Vagina (tissue), 2 donors: ENCODE data around the gene KLB. TPM values are rescaled to one million over a fixed set of nuclear protein-coding genes. Genes with fewer than 3 reads are reported as not detected.
"Not testable (repeated sequence)": the region's sequence is repeated elsewhere in the genome, so short reads cannot be mapped to it uniquely, and the experiment has no call there.

Source experiments
- DNase-seq, 2 donors: peaks; one replicate each; pipeline ENCODE4 v3.0.0-alpha.2; 2017; ENCODE audit errors: extremely low spot score in 2 of 2
- H3K27ac ChIP-seq: fragments of 200-600 bp; sonication (generic); one replicate; pipeline ENCODE4 v1.5.1; 2019
- H3K27me3 ChIP-seq: fragments of 200-600 bp; sonication (generic); one replicate; pipeline ENCODE4 v1.5.1; 2019
- H3K36me3 ChIP-seq, 2 donors: fragments of 200-600 bp; sonication (generic); one replicate each; pipeline ENCODE4 v1.5.1; 2017 to 2019
- H3K4me1 ChIP-seq: fragments of 200-600 bp; sonication (generic); one replicate; pipeline ENCODE4 v1.5.1; 2019
- H3K4me3 ChIP-seq, 2 donors: fragments of 200-600 bp; sonication (generic); 1 replicate in 1 of 2; 2 replicates in 1 of 2; pipeline ENCODE4 v1.5.1; 2016 to 2019
- H3K9me3 ChIP-seq: fragments of 200-600 bp; sonication (generic); one replicate; pipeline ENCODE4 v1.5.1; 2019
- POLR2A ChIP-seq, 2 donors: fragments of 450-650 bp; IDR thresholded peaks; one replicate each; pipeline ENCODE4 v1.6.1; 2017; ENCODE audit warnings: antibody characterized with exemption in 2 of 2, mild to moderate bottlenecking in 2 of 2, moderate library complexity in 2 of 2
- POLR2AphosphoS5 ChIP-seq, 2 donors: sonication (generic); formaldehyde crosslinking; IDR thresholded peaks; one replicate each; pipeline ENCODE4 v1.9.0; 2017; ENCODE audit warnings: antibody characterized with exemption in 2 of 2, mild to moderate bottlenecking in 2 of 2, low read depth in 1 of 2; ENCODE audit not compliant: insufficient read depth in 1 of 2
- intact Hi-C: fragments of 100-400 bp; cut with DNase I; formaldehyde crosslinking; loops from one replicate; pipeline ENCODE4 v1.15.1; 2023
- total RNA-seq: library from RNA; depleted of rRNA; stranded (reverse); fragments of >200 nt; gene quantifications from one replicate; pipeline ENCODE4 v1.2.3, GENCODE V29; 2016
- TF ChIP-seq, protein P1 (sequence below), 3 experiments: fragments of 450-650 bp in 2 of 3; fragments of 200-600 bp in 1 of 3; sonication (generic) in 1 of 3; IDR thresholded peaks; one replicate each; pipeline ENCODE4 v1.5.1; 2017 to 2019; ENCODE audit warnings: antibody characterized with exemption in 3 of 3, mild to moderate bottlenecking in 2 of 3, moderate library complexity in 2 of 3

KLB gene
- total RNA-seq, 1 donor from 2014 or later: 1.2 TPM

DNA sequence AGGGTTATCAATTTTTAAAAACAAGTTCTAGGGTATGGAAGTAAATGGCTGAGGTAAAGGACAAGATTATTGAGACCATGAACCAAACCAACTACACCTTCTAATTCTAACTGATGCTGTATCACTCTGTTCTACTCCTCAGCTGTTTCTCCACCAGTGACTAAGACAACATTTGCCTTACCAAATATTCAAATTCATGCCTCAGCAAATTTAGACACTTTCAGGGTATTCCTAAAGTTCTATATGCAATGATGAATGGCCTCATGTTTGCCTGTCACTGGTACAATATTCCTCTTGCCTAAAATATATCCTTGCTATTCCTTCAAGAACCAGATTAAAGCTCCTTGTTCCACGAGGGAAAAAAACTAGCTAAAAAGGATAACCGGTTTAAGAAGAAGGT lies 47.0 kb downstream of the KLB start:
- Histone ChIP-seq H3K4me1 (peaks cover 36% of the 10 kb centered on the region), H3K36me3 (peaks cover 0 to 61% of the 10 kb centered on the region in 2 donors), H3K27ac (no peak overlapping the region), H3K27me3 (no peaks in the 10 kb centered on the region), H3K4me3 (no peak overlapping the region), H3K9me3 (no peaks in the 10 kb centered on the region)
- intact Hi-C loops: no loop called here
- DNase-seq: no peak
- TF ChIP-seq POLR2AphosphoS5 (IDR thresholded peaks at IDR 0.05; ENCODE audit: insufficient read depth in 1 of 2, low read depth in 1 of 2) (no peak), POLR2A (IDR thresholded peaks at IDR 0.05) (no peak)
- TF ChIP-seq, protein P1, sequence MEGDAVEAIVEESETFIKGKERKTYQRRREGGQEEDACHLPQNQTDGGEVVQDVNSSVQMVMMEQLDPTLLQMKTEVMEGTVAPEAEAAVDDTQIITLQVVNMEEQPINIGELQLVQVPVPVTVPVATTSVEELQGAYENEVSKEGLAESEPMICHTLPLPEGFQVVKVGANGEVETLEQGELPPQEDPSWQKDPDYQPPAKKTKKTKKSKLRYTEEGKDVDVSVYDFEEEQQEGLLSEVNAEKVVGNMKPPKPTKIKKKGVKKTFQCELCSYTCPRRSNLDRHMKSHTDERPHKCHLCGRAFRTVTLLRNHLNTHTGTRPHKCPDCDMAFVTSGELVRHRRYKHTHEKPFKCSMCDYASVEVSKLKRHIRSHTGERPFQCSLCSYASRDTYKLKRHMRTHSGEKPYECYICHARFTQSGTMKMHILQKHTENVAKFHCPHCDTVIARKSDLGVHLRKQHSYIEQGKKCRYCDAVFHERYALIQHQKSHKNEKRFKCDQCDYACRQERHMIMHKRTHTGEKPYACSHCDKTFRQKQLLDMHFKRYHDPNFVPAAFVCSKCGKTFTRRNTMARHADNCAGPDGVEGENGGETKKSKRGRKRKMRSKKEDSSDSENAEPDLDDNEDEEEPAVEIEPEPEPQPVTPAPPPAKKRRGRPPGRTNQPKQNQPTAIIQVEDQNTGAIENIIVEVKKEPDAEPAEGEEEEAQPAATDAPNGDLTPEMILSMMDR (IDR thresholded peaks at IDR 0.05): no peak

DNA sequence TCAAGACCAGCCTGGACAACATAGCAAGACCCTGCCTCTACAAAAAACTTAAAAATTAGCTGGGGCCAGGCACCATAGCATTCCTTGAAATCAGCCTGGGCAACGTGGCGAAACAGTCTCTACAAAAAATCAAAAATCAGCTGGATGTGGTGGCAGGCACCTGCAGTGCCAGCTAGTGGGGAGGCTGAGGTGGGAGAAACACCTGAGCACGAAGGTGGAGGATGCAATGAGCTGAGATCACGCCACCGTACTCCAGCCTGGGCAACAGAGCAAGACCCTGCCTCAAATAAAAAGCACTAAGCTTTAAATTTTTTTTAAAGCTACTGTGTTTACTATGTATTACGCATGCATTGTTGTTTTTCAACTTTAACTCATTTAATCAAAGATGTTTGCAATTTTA lies 48.8 kb downstream of the KLB start:
- no peak overlapping the region for H3K27ac ChIP-seq
- TF ChIP-seq POLR2A (IDR thresholded peaks at IDR 0.05): no peak
- no peak for TF ChIP-seq POLR2AphosphoS5 (IDR thresholded peaks at IDR 0.05; ENCODE audit: insufficient read depth in 1 of 2, low read depth in 1 of 2)
- TF ChIP-seq, protein P1 (IDR thresholded peaks at IDR 0.05): no peak
- H3K9me3 ChIP-seq: no peaks in the 10 kb centered on the region
- intact Hi-C loops: loop anchor here (5.0 kb wide), 1 partner anchor 72 kb away; the partner anchor contains the start of gene UGDH
- H3K36me3 ChIP-seq: peaks cover 0 to 61% of the 10 kb centered on the region in 2 donors
- no peak overlapping the region for H3K4me3 ChIP-seq
- peaks cover 36% of the 10 kb centered on the region for H3K4me1 ChIP-seq
- DNase-seq: no peak
- H3K27me3 ChIP-seq: no peaks in the 10 kb centered on the region

DNA sequence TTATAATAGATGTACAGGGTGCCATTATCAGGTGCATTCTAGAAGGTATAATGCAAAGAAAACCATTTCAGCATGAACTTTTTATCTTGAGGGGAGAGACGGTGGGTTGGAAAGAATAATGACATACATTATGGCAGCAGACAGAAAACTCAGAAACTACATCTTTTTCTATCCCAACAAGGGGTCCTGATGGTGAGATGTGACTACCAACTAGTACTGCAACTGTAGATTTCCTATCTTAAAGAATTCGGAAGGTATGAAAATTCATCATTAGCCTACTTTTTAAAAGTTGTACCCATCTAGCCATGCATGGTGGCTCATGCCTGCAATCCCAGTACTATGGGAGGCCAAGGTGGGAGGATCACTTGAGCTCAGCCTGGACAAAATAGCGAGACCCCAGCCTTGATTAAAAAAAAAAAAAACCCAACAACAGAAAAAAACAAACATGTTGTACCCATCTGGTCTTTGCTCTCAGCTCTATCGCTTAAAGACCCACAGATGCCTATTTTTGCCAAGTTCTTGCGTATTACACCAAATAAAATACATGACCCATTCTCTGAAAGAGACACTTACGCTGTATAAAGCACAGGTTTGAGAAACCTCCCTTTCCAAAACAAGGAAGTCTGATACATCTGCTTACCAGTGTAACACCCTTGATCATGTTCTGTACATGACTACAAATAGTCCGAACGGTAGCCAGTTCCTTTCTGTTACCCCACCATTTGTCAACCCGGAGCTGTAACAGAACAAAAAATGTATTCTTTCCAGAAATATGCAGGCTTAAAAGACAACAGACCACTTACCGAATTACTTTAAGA lies 50.4 kb downstream of the KLB start:
- H3K4me3 ChIP-seq: peak overlapping the region; percentile 80 to 90
- intact Hi-C loops: loop anchor here (5.0 kb wide), 1 partner anchor 70 kb away; the partner anchor contains the start of gene UGDH
- TF ChIP-seq POLR2AphosphoS5 (IDR thresholded peaks at IDR 0.05; ENCODE audit: insufficient read depth in 1 of 2, low read depth in 1 of 2) (no peak), POLR2A (IDR thresholded peaks at IDR 0.05) (no peak)
- TF ChIP-seq, protein P1 (IDR thresholded peaks at IDR 0.05): no peak
- H3K4me1 ChIP-seq: peaks cover 36% of the 10 kb centered on the region
- no peaks in the 10 kb centered on the region for H3K27me3 ChIP-seq
- peaks cover 0 to 57% of the 10 kb centered on the region in 2 donors for H3K36me3 ChIP-seq
- H3K9me3 ChIP-seq: no peaks in the 10 kb centered on the region
- peak overlapping the region; percentile 98 for H3K27ac ChIP-seq
- no peak for DNase-seq

DNA sequence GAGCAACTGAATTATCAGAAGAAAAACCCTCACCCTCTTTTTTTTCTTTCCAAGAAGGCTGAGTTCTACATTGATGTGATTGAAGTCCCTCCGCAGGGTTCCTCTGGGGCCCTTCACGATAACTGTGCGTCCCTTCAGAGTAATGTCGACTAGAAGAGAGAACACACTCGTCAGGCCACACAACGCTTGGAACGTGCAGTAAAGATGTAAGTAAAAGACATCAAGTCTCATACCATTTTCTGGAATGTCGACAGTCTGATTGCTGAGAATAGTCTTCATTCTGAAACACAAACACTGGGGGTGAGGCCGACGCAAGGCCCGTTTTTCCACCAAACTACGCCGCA lies 51.4 kb downstream of the KLB start:
- Histone ChIP-seq H3K36me3 (peaks cover 0 to 50% of the 10 kb centered on the region in 2 donors), H3K4me3 (peak overlapping the region; percentile 80 to 90), H3K4me1 (peaks cover 36% of the 10 kb centered on the region), H3K27ac (peak overlapping the region; percentile 98)
- not testable (repeated sequence) for H3K27me3 ChIP-seq, H3K9me3 ChIP-seq, DNase-seq
- intact Hi-C loops: loop anchor here (5.0 kb wide), 1 partner anchor 69 kb away; the partner anchor contains the start of gene UGDH

DNA sequence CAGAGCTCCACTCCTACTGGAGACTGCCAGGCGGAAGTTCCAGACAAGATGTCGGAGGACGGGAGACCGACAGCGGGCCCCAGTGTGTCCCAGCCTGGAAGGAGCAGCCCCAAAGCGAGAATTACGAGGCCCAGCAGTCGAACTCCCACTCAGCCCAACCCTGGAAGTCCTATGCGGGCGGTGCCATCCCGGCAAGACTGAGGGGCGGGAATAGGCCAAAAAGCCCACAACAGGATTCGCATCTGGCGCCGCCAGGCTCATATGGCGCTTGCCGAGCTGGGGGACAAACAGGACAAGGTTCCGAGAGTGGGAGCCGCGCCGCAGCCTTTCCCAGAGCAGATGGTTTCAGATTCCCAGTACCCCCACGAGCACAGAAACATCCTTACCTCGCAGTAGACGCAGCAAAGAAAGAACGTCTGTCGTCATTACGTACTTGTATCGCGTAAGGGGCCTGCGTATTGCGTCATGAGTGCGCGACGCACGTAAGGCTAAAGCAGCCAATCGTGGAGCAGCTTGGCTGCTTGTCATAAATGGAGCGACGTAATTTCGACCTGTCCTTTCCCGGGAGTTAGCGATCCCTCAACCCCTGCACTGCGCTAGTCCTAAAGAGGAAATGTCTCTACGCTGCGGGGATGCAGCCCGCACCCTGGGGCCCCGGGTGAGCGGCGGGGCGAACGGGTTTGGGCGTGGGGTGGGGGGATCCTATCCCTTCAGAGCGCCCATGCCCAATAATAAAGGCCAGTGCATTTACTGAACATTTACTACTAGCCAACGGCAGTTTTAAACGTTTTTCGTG lies 52.0 kb downstream of the KLB start, which contains the start of the genes LIAS and RPL9:
Gene LIAS, plus strand, starts transcription at position 552 of the 796 bp plus-strand sequence. Its CDS starts 62 bp downstream, at position 614.
Gene RPL9, minus strand, starts transcription at position 418 of the 796 bp plus-strand sequence. CDS start 483 bp downstream, outside the sequence.
- Histone ChIP-seq H3K27ac (peak within 1 kb of the TSS; percentile 98), H3K4me3 (peak within 1 kb of the TSS; percentile 80 to 90), H3K9me3 (no peaks in the 10 kb centered on the region), H3K27me3 (no peaks in the 10 kb centered on the region), H3K36me3 (peaks cover 0 to 50% of the 10 kb centered on the region in 2 donors), H3K4me1 (peaks cover 36% of the 10 kb centered on the region)
- intact Hi-C loops: loop anchor here (5.0 kb wide), 1 partner anchor 69 kb away; the partner anchor contains the start of gene UGDH
- DNase-seq: peak in 1 of 2 donors; percentile 99
- TF ChIP-seq, protein P1 (IDR thresholded peaks at IDR 0.05): no peak
- TF ChIP-seq POLR2A (IDR thresholded peaks at IDR 0.05) (peak in 1 of 2 donors; percentile 88), POLR2AphosphoS5 (IDR thresholded peaks at IDR 0.05; ENCODE audit: insufficient read depth in 1 of 2, low read depth in 1 of 2) (peak; percentile 97 to 99)
